ENCODE results near the gene EFNB1. TPM values are rescaled to one million over a fixed set of nuclear protein-coding genes. Genes with fewer than 3 reads are reported as not detected.

Gene EFNB1
- polyA plus RNA-seq, 2 of the 4 experiments (the other 2 are of a cell fraction): 3.5 to 3.7 TPM

- Histone ChIP-seq H3K4me1 (no peaks in the 10 kb centered on the region), H3K4me3 (no peak overlapping the region), H3K4me2 (no peak overlapping the region), H3K9me3 (no peaks in the 10 kb centered on the region), H3K27ac (no peak overlapping the region)
- 49% methylated on average over 4 of the region's 7 CpGs for WGBS (ENCODE audit: missing lambda C conversion rate)
- no peak for TF ChIP-seq MAX (IDR thresholded peaks at IDR 0.05)
- no peak for TF ChIP-seq TP53 (CRISPR knock-in tag; IDR thresholded peaks at IDR 0.05)
- TF ChIP-seq HES2 (IDR thresholded peaks at IDR 0.05): no peak
- TF ChIP-seq CEBPB (IDR thresholded peaks at IDR 0.05): no peak
- no peak for TF ChIP-seq CHD2 (IDR thresholded peaks at IDR 0.05; ENCODE audit: low read length, partially characterized antibody)
- no peak for TF ChIP-seq CBX2 (IDR thresholded peaks at IDR 0.05; ENCODE audit: borderline replicate concordance, low read depth)
- no peak for TF ChIP-seq SREBF2 (IDR thresholded peaks at IDR 0.05)
- no peak for TF ChIP-seq ESRRA (IDR thresholded peaks at IDR 0.05; ENCODE audit: borderline replicate concordance, low read length)
- TF ChIP-seq PHF8 (IDR thresholded peaks at IDR 0.05; ENCODE audit: borderline replicate concordance, low read depth): no peak
- TF ChIP-seq KDM5A (IDR thresholded peaks at IDR 0.05): no peak
- TF ChIP-seq ZFP36 (IDR thresholded peaks at IDR 0.05; ENCODE audit: borderline replicate concordance, partially characterized antibody): no peak
- no peak for TF ChIP-seq JUN (IDR thresholded peaks at IDR 0.05)
- TF ChIP-seq PBX3 (IDR thresholded peaks at IDR 0.05): no peak
- FAIRE-seq (no peak), DNase-seq (ENCODE audit: low read depth in 1 of 2, low spot score in 1 of 2) (no peak), ATAC-seq (no peak)
- ChIA-PET POLR2A (interaction anchor here (1.0 kb wide), 1 partner anchor 387 kb away, joined by 3 read pairs; no protein-coding TSS in a partner anchor), CTCF (interaction anchor here (2.1 to 16.6 kb wide), 2 partner anchors 12 to 383 kb away, joined by 9 to 327 read pairs; no protein-coding TSS in a partner anchor)
Measured at GRCh38 chrX:68834371-68835103, 5.7 kb downstream of the EFNB1 start.

GRCh38 chrX:68835104-68835442 is 6.3 kb downstream of the EFNB1 start:
- WGBS (ENCODE audit: missing lambda C conversion rate): 64% methylated on average over 3 of the region's 3 CpGs

More at GRCh38 chrX:68835104-68835442, 6.3 kb downstream of the EFNB1 start:
- Histone ChIP-seq H3K4me1 (no peaks in the 10 kb centered on the region), H3K27ac (no peak overlapping the region), H3K9me3 (no peaks in the 10 kb centered on the region), H3K4me2 (no peak overlapping the region), H3K4me3 (no peak overlapping the region)
- no peak for DNase-seq (ENCODE audit: low read depth in 1 of 2, low spot score in 1 of 2)
- TF ChIP-seq JUN (IDR thresholded peaks at IDR 0.05): no peak
- TF ChIP-seq ZSCAN20 (CRISPR knock-in tag; IDR thresholded peaks at IDR 0.05): no peak
- TF ChIP-seq PBX3 (IDR thresholded peaks at IDR 0.05): no peak
- TF ChIP-seq BCL3 (IDR thresholded peaks at IDR 0.05): no peak
- TF ChIP-seq SREBF2 (IDR thresholded peaks at IDR 0.05): no peak
- TF ChIP-seq NR3C1 (IDR thresholded peaks at IDR 0.05): no peak
- no peak for TF ChIP-seq KDM5A (IDR thresholded peaks at IDR 0.05)
- no peak for TF ChIP-seq TP53 (CRISPR knock-in tag; IDR thresholded peaks at IDR 0.05)
- TF ChIP-seq ZC3H11A (IDR thresholded peaks at IDR 0.05): no peak
- no peak for TF ChIP-seq FOSB (CRISPR knock-in tag; IDR thresholded peaks at IDR 0.05)
- TF ChIP-seq CBX2 (IDR thresholded peaks at IDR 0.05; ENCODE audit: borderline replicate concordance, low read depth): no peak
- TF ChIP-seq MAFK (IDR thresholded peaks at IDR 0.05; ENCODE audit: partially characterized antibody): no peak
- TF ChIP-seq CHD4 (IDR thresholded peaks at IDR 0.05; ENCODE audit: borderline replicate concordance): no peak
- TF ChIP-seq GATA3 (IDR thresholded peaks at IDR 0.05; ENCODE audit: borderline replicate concordance): no peak
- no peak for TF ChIP-seq ZFP36 (IDR thresholded peaks at IDR 0.05; ENCODE audit: borderline replicate concordance, partially characterized antibody)
- no peak for TF ChIP-seq EP300 (IDR thresholded peaks at IDR 0.05)
- TF ChIP-seq HOXA7 (CRISPR knock-in tag; IDR thresholded peaks at IDR 0.05): no peak
- no peak for TF ChIP-seq EHF (CRISPR knock-in tag; IDR thresholded peaks at IDR 0.05)
- no peak for TF ChIP-seq HMGXB4 (CRISPR knock-in tag; IDR thresholded peaks at IDR 0.05; ENCODE audit: borderline replicate concordance)
- ChIA-PET POLR2A (interaction anchor here (1.0 kb wide), 1 partner anchor 387 kb away, joined by 3 read pairs; no protein-coding TSS in a partner anchor), CTCF (interaction anchor here (2.1 to 16.6 kb wide), 2 partner anchors 12 to 383 kb away, joined by 9 to 327 read pairs; no protein-coding TSS in a partner anchor)
- FAIRE-seq: no peak
- no peak for ATAC-seq
